Keratinocyte (primary cell): Measurements from ENCODE around the gene KREMEN1. TPM values are rescaled to one million over a fixed set of nuclear protein-coding genes. Genes with fewer than 3 reads are reported as not detected.

Experiments used
- DNase-seq: peaks from one replicate; pipeline ENCODE4 v3.0.0-alpha.2; 2011; ENCODE audit warnings: low read depth, missing footprints, low spot score
- FAIRE-seq: peaks from 2 replicates; lab custom pipeline; 2011; peaks lifted over from hg19 to GRCh38; lab: Jason Lieb, UNC
- H2AFZ ChIP-seq: 2 replicates; pipeline ENCODE4 v1.6.0; 2012; ENCODE audit warnings: low read length, control low read depth, inconsistent platforms; ENCODE audit not compliant: control insufficient read depth
- H3K27ac ChIP-seq: 2 replicates; pipeline ENCODE4 v1.5.1; 2011; ENCODE audit warnings: low read length; ENCODE audit not compliant: control insufficient read depth, insufficient read depth
- H3K27me3 ChIP-seq: 3 replicates; pipeline ENCODE4 v1.6.0; 2011; ENCODE audit warnings: low read length; ENCODE audit not compliant: control insufficient read depth, insufficient read depth; ENCODE audit errors: extremely low read depth
- H3K36me3 ChIP-seq, 2 experiments: 2 replicates in 1 of 2; 3 replicates in 1 of 2; pipeline ENCODE4 v1.5.1; 2011; ENCODE audit warnings: low read length in 2 of 2, mild to moderate bottlenecking in 1 of 2; ENCODE audit not compliant: control insufficient read depth in 2 of 2, insufficient read depth in 2 of 2; ENCODE audit errors: extremely low read depth in 1 of 2
- H3K4me1 ChIP-seq: 3 replicates; pipeline ENCODE4 v1.5.1; 2011; ENCODE audit warnings: low read length; ENCODE audit not compliant: control insufficient read depth, insufficient read depth; ENCODE audit errors: extremely low read depth
- H3K4me2 ChIP-seq: 3 replicates; pipeline ENCODE4 v1.6.0; 2011; ENCODE audit warnings: low read depth, low read length; ENCODE audit not compliant: control insufficient read depth, insufficient read depth; ENCODE audit errors: extremely low read depth
- H3K4me3 ChIP-seq, 3 experiments: fragments of 200-600 bp in 1 of 3; sonication (generic) in 1 of 3; 2 replicates in 2 of 3; 3 replicates in 1 of 3; pipeline ENCODE4 v1.5.1; 2011 to 2016; ENCODE audit warnings: low read length in 3 of 3, mild to moderate bottlenecking in 3 of 3, control low read depth in 2 of 3, inconsistent platforms in 1 of 3, low read depth in 1 of 3, mixed read lengths in 1 of 3, mixed run types in 1 of 3, moderate library complexity in 1 of 3; ENCODE audit not compliant: control insufficient read depth in 2 of 3, insufficient read depth in 2 of 3; ENCODE audit errors: extremely low read depth in 1 of 3
- H3K79me2 ChIP-seq: 2 replicates; pipeline ENCODE4 v1.6.0; 2012; ENCODE audit warnings: low read length; ENCODE audit not compliant: control insufficient read depth, insufficient read depth
- H3K9ac ChIP-seq: 3 replicates; pipeline ENCODE4 v1.6.0; 2011; ENCODE audit warnings: low read length; ENCODE audit not compliant: control insufficient read depth, insufficient read depth; ENCODE audit errors: extremely low read depth
- H3K9me1 ChIP-seq: 3 replicates; pipeline ENCODE4 v1.6.0; 2011; ENCODE audit warnings: low read length; ENCODE audit not compliant: control insufficient read depth, insufficient read depth; ENCODE audit errors: extremely low read depth
- H3K9me3 ChIP-seq: 2 replicates; pipeline ENCODE4 v1.5.1; 2012; ENCODE audit warnings: low read depth, low read length; ENCODE audit not compliant: control insufficient read depth
- H4K20me1 ChIP-seq: 3 replicates; pipeline ENCODE4 v1.6.0; 2011; ENCODE audit warnings: low read length; ENCODE audit not compliant: control insufficient read depth, insufficient read depth; ENCODE audit errors: extremely low read depth
- CTCF ChIP-seq, 3 experiments: IDR thresholded peaks in 1 of 3; conservative IDR thresholded peaks in 1 of 3; optimal IDR thresholded peaks in 1 of 3; 2 replicates in 2 of 3; 3 replicates in 1 of 3; pipeline versions ENCODE3 to v1.5.1; 2011; ENCODE audit warnings: low read length in 3 of 3, mild to moderate bottlenecking in 3 of 3, moderate library complexity in 2 of 3, control low read depth in 1 of 3, inconsistent platforms in 1 of 3; ENCODE audit not compliant: insufficient read depth in 2 of 3; ENCODE audit errors: extremely low read depth in 1 of 3
- EZH2 ChIP-seq: IDR thresholded peaks from one replicate; pipeline ENCODE4 v1.6.1; 2012; ENCODE audit warnings: inconsistent platforms, mild to moderate bottlenecking, low read length, moderate library complexity
- dilution Hi-C: fragments of 300-500 bp; cut with MboI; formaldehyde crosslinking; loops from one replicate; pipeline ENCODE4 v1.7.0; 2020; ENCODE audit warnings: low sequenced_read_pairs; ENCODE audit not compliant: extremely low pct_ligation_motif_present
- polyA plus RNA-seq, 5 experiments: library from polyadenylated mRNA; depleted of rRNA in 3 of 5; stranded (reverse) in 3 of 5; stranded (forward) in 1 of 5; unstranded in 1 of 5; fragments of >200 nt; gene quantifications; 1 replicate in 1 of 5; 2 replicates in 3 of 5; 3 replicates in 1 of 5; pipeline versions ENCODE4 v1.2.1 to v1.2.3, GENCODE V29; 2011 to 2012; ENCODE audit warnings: missing spikeins in 2 of 5, low read depth in 1 of 5, low replicate concordance in 1 of 5

Gene KREMEN1
- polyA plus RNA-seq, 1 donor (not counting 4 experiments of a cell fraction or from before 2014, with no cell fraction given): 6.8 TPM

- H3K9me1 ChIP-seq: no peaks in the 10 kb centered on the region
- no peaks in the 10 kb centered on the region for H3K9me3 ChIP-seq
- no peak overlapping the region for H2AFZ ChIP-seq
- H3K27ac ChIP-seq: no peak overlapping the region
- H3K4me1 ChIP-seq: peaks cover 5% of the 10 kb centered on the region
- no peaks in the 10 kb centered on the region for H4K20me1 ChIP-seq
- H3K36me3 ChIP-seq: peaks cover 0 to 3% of the 10 kb centered on the region in 2 experiments
- TF ChIP-seq CTCF (optimal IDR thresholded peaks at IDR 0.05 in 1 of 3, IDR thresholded peaks at IDR 0.05 in 1 of 3, conservative IDR thresholded peaks at IDR 0.05 in 1 of 3; ENCODE audit: extremely low read depth in 1 of 3, insufficient read depth in 2 of 3, low read length in 3 of 3): no peak
- TF ChIP-seq EZH2: no peak
- H3K9ac ChIP-seq: no peak overlapping the region
- H3K27me3 ChIP-seq: no peaks in the 10 kb centered on the region
- H3K79me2 ChIP-seq: no peaks in the 10 kb centered on the region
- H3K4me2 ChIP-seq: no peak overlapping the region
- no peak for FAIRE-seq
- dilution Hi-C loops: no loop called here
- DNase-seq: no peak
- H3K4me3 ChIP-seq: no peak overlapping the region
Measured at GRCh38 chr22:29113319-29113718, 40.5 kb downstream of the KREMEN1 start.

GRCh38 chr22:29114392-29114791 lies 41.6 kb downstream of the KREMEN1 start:
- H3K4me1 ChIP-seq: no peaks in the 10 kb centered on the region
- TF ChIP-seq EZH2 (no peak), CTCF (optimal IDR thresholded peaks at IDR 0.05 in 1 of 3, IDR thresholded peaks at IDR 0.05 in 1 of 3, conservative IDR thresholded peaks at IDR 0.05 in 1 of 3; ENCODE audit: extremely low read depth in 1 of 3, insufficient read depth in 2 of 3, low read length in 3 of 3) (no peak)
- no peaks in the 10 kb centered on the region for H3K79me2 ChIP-seq
- H3K27me3 ChIP-seq: no peaks in the 10 kb centered on the region
- no peak for FAIRE-seq
- H3K27ac ChIP-seq: no peak overlapping the region
- H3K4me3 ChIP-seq: no peak overlapping the region
- no peaks in the 10 kb centered on the region for H3K9me3 ChIP-seq
- no peaks in the 10 kb centered on the region for H4K20me1 ChIP-seq
- dilution Hi-C loops: no loop called here
- H2AFZ ChIP-seq: no peak overlapping the region
- H3K36me3 ChIP-seq: peaks cover 0 to 3% of the 10 kb centered on the region in 2 experiments
- H3K4me2 ChIP-seq: no peak overlapping the region
- no peak overlapping the region for H3K9ac ChIP-seq
- no peaks in the 10 kb centered on the region for H3K9me1 ChIP-seq
- DNase-seq: no peak
